HCT116 (cell line): ENCODE measurements around the gene CEP162.
"Not testable (repeated sequence)": the region's sequence is repeated elsewhere in the genome, so short reads cannot be mapped to it uniquely, and the experiment has no call there.

Source experiments
- CTCF ChIP-seq, 3 experiments: fragments of 200-600 bp in 1 of 3; sonication (generic) in 1 of 3; IDR thresholded peaks in 2 of 3; conservative IDR thresholded peaks in 1 of 3; 2 replicates each; pipeline ENCODE4 v1.5.1; 2012 to 2017; ENCODE audit warnings: low read depth in 2 of 3, low read length in 2 of 3, antibody characterized with exemption in 1 of 3, borderline replicate concordance in 1 of 3, control low read depth in 1 of 3, mild to moderate bottlenecking in 1 of 3, mixed read lengths in 1 of 3, mixed run types in 1 of 3, moderate library complexity in 1 of 3; ENCODE audit not compliant: insufficient read depth in 1 of 3
- EZH2 ChIP-seq: fragments of 200-600 bp; sonication (generic); IDR thresholded peaks from 2 replicates; pipeline ENCODE4 v1.6.1; 2017; ENCODE audit warnings: antibody characterized with exemption, mixed run types
- EZH2phosphoT487 ChIP-seq: fragments of 200-600 bp; IDR thresholded peaks from 2 replicates; pipeline ENCODE4 v1.6.1; 2018; ENCODE audit warnings: antibody characterized with exemption, borderline replicate concordance
- JUND ChIP-seq: IDR thresholded peaks from 2 replicates; pipeline ENCODE4 v1.6.1; 2012
- POLR2A ChIP-seq: IDR thresholded peaks from 2 replicates; pipeline ENCODE4 v1.7.0; 2011; ENCODE audit warnings: borderline replicate concordance; ENCODE audit not compliant: insufficient read depth, insufficient read length; ENCODE audit errors: extremely low read depth
- POLR2AphosphoS5 ChIP-seq: IDR thresholded peaks from 2 replicates; pipeline ENCODE4 v1.6.1; 2011; ENCODE audit warnings: mild to moderate bottlenecking, low read depth, low read length, moderate library complexity
- REST ChIP-seq: IDR thresholded peaks from 2 replicates; pipeline ENCODE4 v1.6.1; 2012; ENCODE audit warnings: low read depth
- SIN3A ChIP-seq: IDR thresholded peaks from 2 replicates; pipeline ENCODE4 v1.6.1; 2012; ENCODE audit warnings: low read depth
- SP1 ChIP-seq: IDR thresholded peaks from 2 replicates; pipeline ENCODE4 v1.6.1; 2012; ENCODE audit warnings: low read depth

- TF ChIP-seq EZH2phosphoT487; CTCF (IDR thresholded peaks at IDR 0.05 in 2 of 3, conservative IDR thresholded peaks at IDR 0.05 in 1 of 3; ENCODE audit: borderline replicate concordance in 1 of 3, insufficient read depth in 1 of 3, low read depth in 2 of 3, low read length in 2 of 3); SIN3A; POLR2AphosphoS5; SP1; POLR2A; JUND; EZH2; REST: not testable (repeated sequence)
Measured at GRCh38 chr6:84111351-84111750, 116.1 kb downstream of the CEP162 start.
